ENCODE data around the gene PPP1R12B. TPM values are rescaled to one million over a fixed set of nuclear protein-coding genes. Genes with fewer than 3 reads are reported as not detected.

PPP1R12B gene
- polyA plus RNA-seq, 1 donor (not counting 4 experiments of a cell fraction or from before 2014, with no cell fraction given) = 6.9 TPM

GRCh38 chr1:202304375-202304774, 44.1 kb upstream of the PPP1R12B start:
- dilution Hi-C loops (cut with MboI; ENCODE audit: extremely low pct_ligation_motif_present, low sequenced_read_pairs) = no loop called here
- DNase-seq (ENCODE audit: low read depth, low spot score) (no peak), FAIRE-seq (no peak)
- H3K36me3 ChIP-seq (ENCODE audit: control insufficient read depth in 2 of 2, extremely low read depth in 1 of 2, insufficient read depth in 2 of 2, low read length in 2 of 2) = no peaks in the 10 kb centered on the region
- no peaks in the 10 kb centered on the region for H4K20me1 ChIP-seq (ENCODE audit: control insufficient read depth, extremely low read depth, insufficient read depth, low read length)
- H3K9ac ChIP-seq (ENCODE audit: control insufficient read depth, extremely low read depth, insufficient read depth, low read length) = no peak overlapping the region
- H3K4me2 ChIP-seq (ENCODE audit: control insufficient read depth, extremely low read depth, insufficient read depth, low read depth, low read length) = no peak overlapping the region
- no peak overlapping the region for H2AFZ ChIP-seq (ENCODE audit: control insufficient read depth, low read length)
- H3K4me3 ChIP-seq (ENCODE audit: control insufficient read depth in 2 of 3, extremely low read depth in 1 of 3, insufficient read depth in 2 of 3, low read depth in 1 of 3, low read length in 3 of 3) = no peak overlapping the region
- no peaks in the 10 kb centered on the region for H3K9me1 ChIP-seq (ENCODE audit: control insufficient read depth, extremely low read depth, insufficient read depth, low read length)
- no peaks in the 10 kb centered on the region for H3K27me3 ChIP-seq (ENCODE audit: control insufficient read depth, extremely low read depth, insufficient read depth, low read length)
- H3K9me3 ChIP-seq (ENCODE audit: control insufficient read depth, low read depth, low read length) = no peaks in the 10 kb centered on the region
- no peaks in the 10 kb centered on the region for H3K4me1 ChIP-seq (ENCODE audit: control insufficient read depth, extremely low read depth, insufficient read depth, low read length)
- TF ChIP-seq CTCF (optimal IDR thresholded peaks at IDR 0.05 in 1 of 3, IDR thresholded peaks at IDR 0.05 in 1 of 3, conservative IDR thresholded peaks at IDR 0.05 in 1 of 3; ENCODE audit: extremely low read depth in 1 of 3, insufficient read depth in 2 of 3, low read length in 3 of 3) = no peak
- no peak overlapping the region for H3K27ac ChIP-seq (ENCODE audit: control insufficient read depth, insufficient read depth, low read length)
- H3K79me2 ChIP-seq (ENCODE audit: control insufficient read depth, insufficient read depth, low read length) = no peaks in the 10 kb centered on the region

GRCh38 chr1:202305168-202305567, 43.3 kb upstream of the PPP1R12B start:
- dilution Hi-C loops (cut with MboI; ENCODE audit: extremely low pct_ligation_motif_present, low sequenced_read_pairs) = no loop called here
- Histone ChIP-seq H3K27me3 (ENCODE audit: control insufficient read depth, extremely low read depth, insufficient read depth, low read length) (no peaks in the 10 kb centered on the region), H4K20me1 (ENCODE audit: control insufficient read depth, extremely low read depth, insufficient read depth, low read length) (no peaks in the 10 kb centered on the region), H3K9me3 (ENCODE audit: control insufficient read depth, low read depth, low read length) (no peaks in the 10 kb centered on the region), H3K4me1 (ENCODE audit: control insufficient read depth, extremely low read depth, insufficient read depth, low read length) (no peaks in the 10 kb centered on the region), H3K9me1 (ENCODE audit: control insufficient read depth, extremely low read depth, insufficient read depth, low read length) (no peaks in the 10 kb centered on the region), H3K36me3 (ENCODE audit: control insufficient read depth in 2 of 2, extremely low read depth in 1 of 2, insufficient read depth in 2 of 2, low read length in 2 of 2) (no peaks in the 10 kb centered on the region), H3K27ac (ENCODE audit: control insufficient read depth, insufficient read depth, low read length) (no peak overlapping the region), H3K4me2 (ENCODE audit: control insufficient read depth, extremely low read depth, insufficient read depth, low read depth, low read length) (no peak overlapping the region), H3K9ac (ENCODE audit: control insufficient read depth, extremely low read depth, insufficient read depth, low read length) (no peak overlapping the region), H2AFZ (ENCODE audit: control insufficient read depth, low read length) (no peak overlapping the region), H3K79me2 (ENCODE audit: control insufficient read depth, insufficient read depth, low read length) (no peaks in the 10 kb centered on the region), H3K4me3 (ENCODE audit: control insufficient read depth in 2 of 3, extremely low read depth in 1 of 3, insufficient read depth in 2 of 3, low read depth in 1 of 3, low read length in 3 of 3) (no peak overlapping the region)
- FAIRE-seq (no peak), DNase-seq (ENCODE audit: low read depth, low spot score) (no peak)
- TF ChIP-seq CTCF (optimal IDR thresholded peaks at IDR 0.05 in 1 of 3, IDR thresholded peaks at IDR 0.05 in 1 of 3, conservative IDR thresholded peaks at IDR 0.05 in 1 of 3; ENCODE audit: extremely low read depth in 1 of 3, insufficient read depth in 2 of 3, low read length in 3 of 3) = no peak
- TF ChIP-seq EZH2 (IDR thresholded peaks at IDR 0.05; ENCODE audit: low read length) = no peak

All from keratinocyte (primary cell).